AG04450 (cell line): ENCODE measurements around the gene PRKCSH. TPM values are rescaled to one million over a fixed set of nuclear protein-coding genes. Genes with fewer than 3 reads are reported as not detected.
"Not testable (repeated sequence)": the region's sequence is repeated elsewhere in the genome, so short reads cannot be mapped to it uniquely, and the experiment has no call there.

Experiments used
- CTCF ChIA-PET: fragments of 300-600, 350-600 bp; formaldehyde crosslinking; extraction: SDS; loops from one replicate; lab custom pipeline; 2022; ENCODE audit warnings: antibody characterized with exemption, inconsistent platforms; lab: Charles Lee
- POLR2A ChIA-PET: fragments of 350-600 bp; formaldehyde crosslinking; extraction: SDS; loops from one replicate; lab custom pipeline; 2021; ENCODE audit warnings: antibody characterized with exemption, inconsistent platforms; lab: Yijun Ruan, JAX
- DNase-seq: peaks from one replicate; pipeline ENCODE4 v3.0.0-alpha.2; 2011; ENCODE audit warnings: low read depth, low spot score
- H3K27ac ChIP-seq: one replicate; pipeline ENCODE4 v1.5.1; 2012; ENCODE audit warnings: low read depth, low read length, control low read depth
- H3K27me3 ChIP-seq: one replicate; pipeline ENCODE4 v1.6.0; 2012; ENCODE audit warnings: low read length; ENCODE audit not compliant: control insufficient read depth, insufficient read depth
- H3K4me3 ChIP-seq: 2 replicates; pipeline ENCODE4 v1.5.1; 2011; ENCODE audit warnings: mild to moderate bottlenecking, low read depth, low read length, control low read depth
- H3K9me3 ChIP-seq: 2 replicates; pipeline ENCODE4 v1.5.1; 2012; ENCODE audit warnings: low read length; ENCODE audit not compliant: control insufficient read depth, insufficient read depth
- CTCF ChIP-seq: IDR thresholded peaks from 2 replicates; pipeline ENCODE4 v1.5.1; 2011; ENCODE audit warnings: low read depth, low read length, control low read depth, inconsistent platforms
- polyA plus RNA-seq: library from polyadenylated mRNA; depleted of rRNA; stranded (reverse); fragments of >200 nt; gene quantifications from 2 replicates; pipeline ENCODE4 v1.2.3, GENCODE V29; 2011

Gene PRKCSH
- polyA plus RNA-seq, 1 experiment: 125 TPM

DNA sequence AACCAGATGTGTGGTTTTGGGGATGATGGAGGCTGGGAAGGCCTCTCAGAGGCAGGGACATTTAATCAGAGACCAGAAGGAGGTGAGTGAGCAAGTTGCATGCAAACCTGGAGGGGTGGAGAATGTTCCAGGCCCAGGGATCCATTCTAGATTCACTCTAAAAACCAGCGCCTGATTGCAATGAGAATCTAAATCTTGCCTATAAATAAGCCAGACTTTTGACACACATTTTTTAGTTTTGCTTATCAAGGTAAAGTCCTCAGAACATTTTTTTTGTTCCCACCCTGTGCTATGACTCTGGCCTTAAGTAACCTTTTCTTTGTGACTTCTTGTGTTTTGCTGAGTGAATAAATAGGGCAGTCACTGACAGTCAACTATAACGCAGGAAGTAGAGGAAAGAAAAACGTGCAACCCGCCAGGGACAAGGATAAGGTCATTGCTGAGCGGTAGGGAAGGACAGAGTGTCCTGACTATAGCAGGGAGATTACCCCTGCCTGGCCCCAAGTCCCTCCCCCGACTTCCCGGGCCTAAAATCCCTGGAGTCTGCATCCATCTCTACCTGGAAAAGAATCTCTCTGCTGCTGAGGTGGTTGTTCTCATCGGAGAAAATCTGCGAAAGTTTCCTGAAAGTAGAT lies 30.7 kb upstream of the PRKCSH start:
- no peak for TF ChIP-seq CTCF
- ChIA-PET POLR2A (no interaction called here), CTCF (interaction anchor here (1.2 kb wide), 1 partner anchor 23 kb away, joined by 3 read pairs; no protein-coding TSS in a partner anchor)
- H3K27me3 ChIP-seq: no peaks in the 10 kb centered on the region
- H3K4me3 ChIP-seq: no peak overlapping the region
- no peak for DNase-seq
- H3K27ac ChIP-seq: no peak overlapping the region
- H3K9me3 ChIP-seq: no peaks in the 10 kb centered on the region; the same call in 1 of the 2 replicates

- POLR2A ChIA-PET: interaction anchor here (0.6 kb wide), 1 partner anchor 14 kb away, joined by 9 read pairs; no protein-coding TSS in a partner anchor
- H3K4me3 ChIP-seq: no peak overlapping the region
- H3K27me3 ChIP-seq: no peaks in the 10 kb centered on the region
- CTCF ChIA-PET: interaction anchor here (0.7 to 1.9 kb wide), 6 partner anchors 25 to 112 kb away, joined by 3 to 11 read pairs (median 7); partner anchors contain the start of gene PRKCSH
- H3K9me3 ChIP-seq: no peaks in the 10 kb centered on the region; the same call in 1 of the 2 replicates
- no peak overlapping the region for H3K27ac ChIP-seq
- no peak for DNase-seq
- TF ChIP-seq CTCF: peak; percentile 46
These were observed 29.4 kb upstream of the PRKCSH start for GRCh38 chr19:11405846-11406643.

- H3K4me3 ChIP-seq, DNase-seq, H3K9me3 ChIP-seq, H3K27ac ChIP-seq, H3K27me3 ChIP-seq: not testable (repeated sequence)
- CTCF ChIA-PET: interaction anchor here (0.8 to 1.9 kb wide), 6 partner anchors 16 to 113 kb away, joined by 3 to 11 read pairs (median 7); partner anchors contain the start of gene PRKCSH
- POLR2A ChIA-PET: interaction anchor here (0.7 kb wide), 1 partner anchor 132 kb away, joined by 3 read pairs; the partner anchor contains the start of gene CNN1
These were observed 28.7 kb upstream of the PRKCSH start for GRCh38 chr19:11406703-11407236.

DNA sequence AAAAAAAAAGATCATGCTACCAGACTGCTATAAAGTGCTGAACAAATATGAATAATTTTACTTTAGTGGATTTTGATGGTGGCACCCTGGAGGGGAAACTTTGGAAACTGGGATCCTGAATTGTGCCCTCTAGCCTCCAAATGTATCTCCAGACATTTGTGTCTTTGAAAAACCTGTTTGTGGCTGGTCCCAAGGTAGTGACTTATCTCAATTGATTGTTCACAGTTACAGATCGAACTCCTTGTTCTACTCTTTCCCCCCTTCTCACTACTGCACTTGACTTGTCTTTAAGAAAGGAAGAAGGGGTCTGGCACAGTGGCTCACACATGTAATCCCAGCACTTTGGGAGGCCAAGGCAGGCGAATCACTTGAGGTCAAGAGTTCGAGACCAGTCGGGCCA lies 26.8 kb upstream of the PRKCSH start:
- no peak overlapping the region for H3K27ac ChIP-seq
- no peak overlapping the region for H3K4me3 ChIP-seq
- TF ChIP-seq CTCF: no peak
- ChIA-PET CTCF (interaction anchor here (0.6 kb wide), 1 partner anchor 26 kb away, joined by 3 read pairs; the partner anchor contains the start of gene ODAD3), POLR2A (no interaction called here)
- H3K9me3 ChIP-seq: no peaks in the 10 kb centered on the region; the same call in 1 of the 2 replicates
- no peak for DNase-seq
- H3K27me3 ChIP-seq: no peaks in the 10 kb centered on the region

GRCh38 chr19:11410682-11411081 lies 24.8 kb upstream of the PRKCSH start:
- H3K27me3 ChIP-seq: peaks cover under 1% of the 10 kb centered on the region
- POLR2A ChIA-PET: no interaction called here
- CTCF ChIA-PET: interaction anchor here (1.3 to 1.4 kb wide), 2 partner anchors 8 to 24 kb away, joined by 4 read pairs; partner anchors contain the start of genes ODAD3 and PRKCSH
- DNase-seq: no peak
- no peaks in the 10 kb centered on the region; the same call in 1 of the 2 replicates for H3K9me3 ChIP-seq
- H3K4me3 ChIP-seq: no peak overlapping the region
- no peak overlapping the region for H3K27ac ChIP-seq
- no peak for TF ChIP-seq CTCF
